ENCODE results near the gene EEIG1. TPM values are rescaled to one million over a fixed set of nuclear protein-coding genes. Genes with fewer than 3 reads are reported as not detected.

EEIG1 gene
- total RNA-seq (10 to 100 TPM; 47.7 to 85.4 (median 69.1) TPM), polyA plus RNA-seq (10 to 100 TPM; 25.4 to 56.5 TPM)

DNA sequence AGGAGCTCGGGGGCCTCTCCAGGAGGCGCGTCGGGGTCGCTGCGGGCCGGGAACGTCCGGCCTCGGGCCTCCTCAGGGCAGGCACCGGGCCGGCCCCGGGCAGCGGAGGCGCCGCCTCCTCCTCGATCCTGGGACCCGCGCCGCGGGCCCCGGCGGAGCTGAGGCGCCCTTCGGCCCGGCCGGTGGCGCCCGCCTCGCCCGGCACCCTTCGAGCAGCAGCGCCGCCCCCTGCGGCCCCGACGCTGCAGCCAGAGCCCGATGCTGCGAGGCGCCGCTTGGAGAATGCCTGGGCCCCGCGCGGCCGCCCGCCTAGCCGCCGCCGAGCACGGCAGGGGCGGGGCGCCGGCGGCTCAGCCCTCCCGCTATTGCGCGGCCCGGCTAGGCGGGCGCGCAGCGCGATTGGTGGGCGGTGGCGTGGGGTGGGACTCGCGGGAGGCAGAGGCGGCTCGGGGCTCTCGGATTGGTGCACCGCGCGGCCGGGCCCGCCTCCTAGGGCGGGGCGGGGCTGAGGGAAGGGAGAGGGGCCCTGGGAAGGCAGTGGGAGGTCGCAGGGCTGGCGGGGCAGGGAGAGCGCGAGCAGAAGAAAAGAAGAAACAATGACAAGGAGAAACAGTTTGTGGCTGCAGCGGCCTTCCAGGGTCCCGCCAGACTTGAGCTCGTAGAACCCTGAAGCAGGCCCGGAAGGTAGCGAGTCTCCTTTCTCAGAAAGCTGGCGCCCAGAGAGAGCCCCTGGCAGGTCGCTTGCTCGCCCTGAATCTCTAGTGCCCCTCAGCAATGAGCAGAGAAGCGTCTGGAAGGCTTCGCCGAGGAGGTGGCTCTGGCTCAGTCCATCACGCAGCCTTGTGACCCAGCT lies at the start of gene EEIG1:
Gene EEIG1, minus strand, starts transcription at position 284 of the 853 bp plus-strand sequence. CDS start 852 bp downstream, outside the sequence.
- WGBS, 2 donors, result 0% methylated on average over 34 to 93 of the region's 93 CpGs
- DNase-seq, result peak; percentile 95 to 98 (median 96)
- TF ChIP-seq, protein P1, sequence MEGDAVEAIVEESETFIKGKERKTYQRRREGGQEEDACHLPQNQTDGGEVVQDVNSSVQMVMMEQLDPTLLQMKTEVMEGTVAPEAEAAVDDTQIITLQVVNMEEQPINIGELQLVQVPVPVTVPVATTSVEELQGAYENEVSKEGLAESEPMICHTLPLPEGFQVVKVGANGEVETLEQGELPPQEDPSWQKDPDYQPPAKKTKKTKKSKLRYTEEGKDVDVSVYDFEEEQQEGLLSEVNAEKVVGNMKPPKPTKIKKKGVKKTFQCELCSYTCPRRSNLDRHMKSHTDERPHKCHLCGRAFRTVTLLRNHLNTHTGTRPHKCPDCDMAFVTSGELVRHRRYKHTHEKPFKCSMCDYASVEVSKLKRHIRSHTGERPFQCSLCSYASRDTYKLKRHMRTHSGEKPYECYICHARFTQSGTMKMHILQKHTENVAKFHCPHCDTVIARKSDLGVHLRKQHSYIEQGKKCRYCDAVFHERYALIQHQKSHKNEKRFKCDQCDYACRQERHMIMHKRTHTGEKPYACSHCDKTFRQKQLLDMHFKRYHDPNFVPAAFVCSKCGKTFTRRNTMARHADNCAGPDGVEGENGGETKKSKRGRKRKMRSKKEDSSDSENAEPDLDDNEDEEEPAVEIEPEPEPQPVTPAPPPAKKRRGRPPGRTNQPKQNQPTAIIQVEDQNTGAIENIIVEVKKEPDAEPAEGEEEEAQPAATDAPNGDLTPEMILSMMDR (IDR thresholded peaks at IDR 0.05), result no peak
- Histone ChIP-seq H3K27me3 (no peaks in the 10 kb centered on the region), H3K36me3 (no peaks in the 10 kb centered on the region), H3K4me1 (peaks cover 24 to 31% (median 25%) of the 10 kb centered on the region in 3 donors), H3K9me3 (no peaks in the 10 kb centered on the region), H3K27ac (peak within 1 kb of the TSS; percentile 87 to 91 (median 88)), H3K4me3 (peak within 1 kb of the TSS; percentile 69 to 84 (median 76))
- intact Hi-C loops (cut with DNase I), result no loop called here
- peak; percentile 80 to 90 (median 86) for ATAC-seq
- FAIRE-seq, result no peak

DNA sequence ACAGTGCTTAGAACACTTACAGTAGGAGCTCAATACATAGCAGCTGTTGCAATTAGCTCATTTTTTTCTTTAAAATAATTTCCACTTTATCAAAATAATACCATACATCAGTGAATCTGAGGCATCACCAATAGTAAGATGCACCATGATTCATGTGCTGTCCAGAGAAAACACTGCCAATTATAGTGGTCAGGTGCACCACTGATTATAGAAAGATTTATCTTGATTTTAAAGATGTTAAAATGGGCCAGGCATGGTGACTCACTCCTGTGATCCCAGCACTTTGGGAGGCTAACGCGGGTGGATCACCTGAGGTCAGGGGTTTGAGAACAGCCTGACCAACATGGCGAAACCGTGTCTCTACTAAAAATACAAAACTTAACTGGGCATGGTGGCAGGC lies 46.9 kb upstream of the EEIG1 start:
- TF ChIP-seq, protein P1 (IDR thresholded peaks at IDR 0.05), result no peak
- H3K4me3 ChIP-seq, result no peak overlapping the region
- DNase-seq (no peak), FAIRE-seq (no peak), ATAC-seq (no peak)
- H3K27ac ChIP-seq, result no peak overlapping the region
- intact Hi-C loops (cut with DNase I), result no loop called here
- H3K9me3 ChIP-seq, result no peaks in the 10 kb centered on the region
- peaks cover 0 to 3% (median 0%) of the 10 kb centered on the region in 3 donors for H3K4me1 ChIP-seq
- WGBS, 2 donors, result 88 to 89% methylated on average over 4 of the region's 4 CpGs
- no peaks in the 10 kb centered on the region for H3K36me3 ChIP-seq
- no peaks in the 10 kb centered on the region for H3K27me3 ChIP-seq

DNA sequence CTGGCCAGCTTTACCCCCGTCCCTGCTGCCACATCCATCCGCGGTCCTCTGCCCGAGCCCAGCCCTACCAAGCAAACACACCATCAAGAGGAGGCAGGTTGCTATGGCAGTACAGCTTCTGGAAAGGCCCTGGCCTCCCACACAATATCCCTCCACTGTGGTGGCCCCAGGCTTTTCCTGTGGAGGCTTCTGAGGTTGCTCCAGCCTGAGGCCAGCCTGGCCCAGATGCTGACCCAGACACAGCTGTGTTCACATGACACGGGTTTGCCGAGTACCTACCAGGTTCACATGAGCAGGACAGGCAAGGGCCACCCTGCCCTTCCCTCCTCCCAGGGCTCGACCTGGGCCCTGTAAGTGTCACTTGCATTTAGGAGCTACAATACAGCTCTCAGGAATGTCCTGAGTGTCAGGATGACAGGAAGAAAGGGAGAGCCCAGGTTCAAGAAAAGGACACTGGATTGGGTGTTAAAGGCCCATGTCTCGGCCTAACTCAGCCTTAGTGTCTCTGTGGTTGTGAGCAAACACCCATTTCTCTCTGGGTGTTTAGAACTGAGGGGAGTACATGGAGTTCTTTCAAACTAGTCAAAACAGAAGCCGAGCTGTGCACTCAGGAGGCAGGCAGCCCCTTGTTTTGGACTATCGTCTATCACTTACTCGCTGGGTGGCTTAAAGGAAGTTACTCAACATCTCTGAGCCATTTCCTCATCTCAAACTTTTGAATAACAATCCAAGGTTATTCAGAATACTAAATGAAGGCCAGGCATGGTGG lies 46.2 kb upstream of the EEIG1 start:
- TF ChIP-seq, protein P1 (IDR thresholded peaks at IDR 0.05), result no peak
- peaks cover 0 to 3% (median 0%) of the 10 kb centered on the region in 3 donors for H3K4me1 ChIP-seq
- FAIRE-seq (no peak), DNase-seq (no peak), ATAC-seq (peak in 1 of 4 donors; percentile 26)
- H3K27me3 ChIP-seq, result no peaks in the 10 kb centered on the region
- 80 to 82% methylated on average over 11 of the region's 11 CpGs for WGBS, 2 donors
- no peaks in the 10 kb centered on the region for H3K9me3 ChIP-seq
- H3K4me3 ChIP-seq, result no peak overlapping the region
- intact Hi-C loops (cut with DNase I), result no loop called here
- no peak overlapping the region for H3K27ac ChIP-seq
- no peaks in the 10 kb centered on the region for H3K36me3 ChIP-seq

DNA sequence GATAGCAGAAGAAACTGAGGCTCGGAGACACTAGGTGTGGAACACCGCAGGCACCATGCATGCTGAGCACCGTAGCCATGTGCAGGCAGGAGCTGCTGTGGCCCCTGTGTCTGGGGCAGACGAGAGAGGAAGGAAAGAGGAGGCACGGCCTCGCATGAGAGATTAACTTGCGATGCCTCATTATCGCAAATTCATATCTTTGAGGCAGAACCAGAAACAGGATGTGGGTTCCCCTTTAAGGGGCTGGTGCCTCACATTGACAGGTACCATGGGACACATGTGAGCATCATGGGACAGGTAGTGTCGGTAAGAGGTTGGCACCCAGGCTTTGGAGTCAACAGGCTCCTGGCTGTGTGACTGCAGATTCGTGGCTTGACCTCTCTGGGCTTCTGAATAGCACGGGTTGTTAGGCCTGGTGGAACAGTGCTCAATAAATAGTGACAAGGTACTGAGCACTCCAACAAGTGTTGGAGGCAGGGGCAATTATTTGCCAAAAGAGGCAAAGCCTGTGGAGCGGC lies 45.5 kb upstream of the EEIG1 start:
- intact Hi-C loops (cut with DNase I), result no loop called here
- Histone ChIP-seq H3K9me3 (no peaks in the 10 kb centered on the region), H3K27ac (no peak overlapping the region), H3K36me3 (no peaks in the 10 kb centered on the region), H3K4me1 (peaks cover 0 to 3% (median 0%) of the 10 kb centered on the region in 3 donors), H3K27me3 (no peaks in the 10 kb centered on the region), H3K4me3 (no peak overlapping the region)
- DNase-seq, result no peak
- WGBS, 2 donors, result 86 to 87% methylated on average over 12 of the region's 12 CpGs
- TF ChIP-seq, protein P1 (IDR thresholded peaks at IDR 0.05), result no peak
- ATAC-seq, result peak in 3 of 4 donors; percentile 27 to 31 (median 28)
- FAIRE-seq, result no peak

All from pancreas (tissue), 10 donors.